K562 (cell line): ENCODE results near the gene RAE1. TPM values are rescaled to one million over a fixed set of nuclear protein-coding genes. Genes with fewer than 3 reads are reported as not detected.
A peak's percentile ranks its signal among the peaks of the same experiment; 100 is the strongest.

Experiments
- DIDO1 ChIP-seq: fragments of 450-650 bp; IDR thresholded peaks from 2 replicates; pipeline ENCODE4 v1.6.1; 2016; ENCODE audit warnings: low read depth, missing biosample characterization, missing genetic modification characterization
- EHMT2 ChIP-seq: fragments of 450-650 bp; IDR thresholded peaks from 2 replicates; pipeline ENCODE4 v1.6.1; 2018; ENCODE audit warnings: antibody characterized with exemption
- ELF4 ChIP-seq: fragments of 450-650 bp; formaldehyde crosslinking; IDR thresholded peaks from 2 replicates; pipeline ENCODE4 v1.4.0; 2022; ENCODE audit warnings: missing genetic modification characterization
- EZH2 ChIP-seq: IDR thresholded peaks from 2 replicates; pipeline ENCODE4 v1.6.1; 2012; ENCODE audit warnings: low read depth, mild to moderate bottlenecking, inconsistent platforms, low read length, borderline replicate concordance
- NUFIP1 ChIP-seq: fragments of 450-650 bp; IDR thresholded peaks from 2 replicates; pipeline ENCODE4 v1.6.1; 2018; ENCODE audit not compliant: partially characterized antibody
- SPI1 ChIP-seq: IDR thresholded peaks from 2 replicates; pipeline ENCODE4 v1.6.1; 2011; ENCODE audit warnings: low read depth, low read length, control low read depth, borderline replicate concordance
- SRSF3 ChIP-seq: fragments of 200-400 bp; formaldehyde crosslinking; IDR thresholded peaks from 2 replicates; pipeline ENCODE4 v1.6.1; 2016; ENCODE audit warnings: mild to moderate bottlenecking, low read length, moderate library complexity; ENCODE audit not compliant: insufficient read depth
- SUPT5H ChIP-seq: fragments of 450-650 bp; IDR thresholded peaks from 2 replicates; pipeline ENCODE4 v1.6.1; 2016
- TAF9B ChIP-seq: fragments of 450-650 bp; IDR thresholded peaks from 2 replicates; pipeline ENCODE4 v1.6.1; 2018; ENCODE audit warnings: mild to moderate bottlenecking; ENCODE audit not compliant: partially characterized antibody
- ZBTB8A ChIP-seq: fragments of 450-650 bp; IDR thresholded peaks from 2 replicates; pipeline ENCODE4 v1.6.1; 2018; ENCODE audit warnings: mild to moderate bottlenecking, moderate library complexity; ENCODE audit not compliant: partially characterized antibody
- ZNF174 ChIP-seq: fragments of 250-450 bp; sonication (Bioruptor Pico); IDR thresholded peaks from 2 replicates; pipeline ENCODE4 v1.4.0; 2020; ENCODE audit warnings: mild to moderate bottlenecking
- ZNF316 ChIP-seq: fragments of 450-650 bp; IDR thresholded peaks from 2 replicates; pipeline ENCODE4 v1.6.1; 2016
- ZNF696 ChIP-seq: fragments of 250-450 bp; sonication (Bioruptor Pico); conservative IDR thresholded peaks from 2 replicates; pipeline ENCODE4 v1.4.0; 2020; ENCODE audit warnings: mild to moderate bottlenecking, moderate library complexity
- polyA plus RNA-seq, 8 experiments: library from polyadenylated mRNA; depleted of rRNA in 4 of 8; stranded (reverse) in 5 of 8; unstranded in 3 of 8; fragments of >200 nt; fragmentation: Nextera tagmentation in 2 of 8; fragmentation: Illumina TruSeq in 1 of 8; extraction: Ambion mirVana in 2 of 8; extraction: Trizol in 1 of 8; gene quantifications; 2 replicates each; pipeline versions ENCODE4 v1.2.1 to v1.2.3, GENCODE V29; 2011 to 2014; ENCODE audit warnings: inconsistent platforms in 1 of 8, missing spikeins in 1 of 8
- total RNA-seq, 7 experiments: library from RNA; depleted of rRNA in 6 of 7; stranded (reverse); fragments of >200 nt in 6 of 7; fragmentation: Illumina TruSeq in 2 of 7; extraction: Trizol in 2 of 7; gene quantifications; 2 replicates each; pipeline versions ENCODE4 v1.2.1 to v1.2.3, GENCODE V29; 2011 to 2021; ENCODE audit warnings: low replicate concordance in 1 of 7
- TF ChIP-seq, protein P1 (sequence below): fragments of 250-450 bp; sonication (Bioruptor Pico); IDR thresholded peaks from 2 replicates; pipeline ENCODE4 v1.8.0; 2022; ENCODE audit warnings: moderate library complexity, mild to moderate bottlenecking, inconsistent platforms
- TF ChIP-seq, protein P2 (sequence below): sonication (generic); formaldehyde crosslinking; IDR thresholded peaks from 2 replicates; pipeline ENCODE4 v1.8.0; 2022; ENCODE audit warnings: missing genetic modification reagents, mild to moderate bottlenecking, moderate library complexity, borderline replicate concordance
- TF ChIP-seq, protein P3 (sequence below): sonication (generic); formaldehyde crosslinking; IDR thresholded peaks from 2 replicates; pipeline ENCODE4 v1.8.1; 2023; ENCODE audit warnings: missing genetic modification reagents, mild to moderate bottlenecking, borderline replicate concordance
- TF ChIP-seq, protein P4 (sequence below): sonication (generic); formaldehyde crosslinking; IDR thresholded peaks from 2 replicates; pipeline ENCODE4 v1.8.1; 2022; ENCODE audit warnings: missing genetic modification reagents

The RAE1 gene
- total and polyA plus RNA-seq, 9 of the 15 experiments (the other 6 are each of a cell fraction or from before 2014, with no cell fraction given) = 33.7 to 248 (median 77.7) TPM

DNA sequence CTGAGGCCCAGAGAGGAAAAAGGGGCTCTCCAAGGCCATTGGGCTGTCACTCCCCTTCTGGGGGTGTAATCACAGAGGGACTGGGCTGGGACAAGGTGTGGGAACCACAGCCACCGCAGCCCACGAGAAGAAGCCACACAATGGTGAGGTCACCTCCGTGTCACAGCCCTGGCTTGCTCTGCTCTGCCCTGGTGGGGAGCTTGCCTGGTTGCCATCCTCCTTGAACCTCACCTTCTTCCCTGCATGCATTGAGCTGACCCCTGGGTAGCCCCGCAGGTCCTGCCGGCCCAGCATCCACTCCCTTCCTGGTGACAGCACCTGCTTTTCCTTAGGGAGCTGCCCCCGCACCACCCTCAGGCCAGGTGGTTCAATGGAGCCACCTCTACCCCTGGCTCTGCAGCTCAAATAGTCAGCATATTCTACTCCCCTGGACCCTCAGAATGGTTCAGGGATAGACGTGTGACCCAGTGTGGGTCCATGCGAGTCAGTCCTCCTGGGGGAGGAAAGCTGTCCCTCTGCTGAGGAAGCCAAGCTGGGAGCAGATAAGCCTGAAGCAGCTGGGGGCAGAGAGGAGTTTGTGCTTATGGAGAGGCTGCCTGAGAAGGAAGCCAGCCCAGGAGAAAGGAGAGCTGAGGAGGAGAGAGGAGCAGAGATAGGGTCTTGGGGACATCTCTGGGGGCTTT is 61.4 kb downstream of the RAE1 start (continued):
- no peak for TF ChIP-seq EZH2
- TF ChIP-seq ZBTB8A = no peak
- no peak for TF ChIP-seq DIDO1
- 0 out of 2 replicates have a peak, but pooled peaks have one; percentile 29 for TF ChIP-seq ZNF316
- no peak for TF ChIP-seq SUPT5H
- TF ChIP-seq, protein P1, sequence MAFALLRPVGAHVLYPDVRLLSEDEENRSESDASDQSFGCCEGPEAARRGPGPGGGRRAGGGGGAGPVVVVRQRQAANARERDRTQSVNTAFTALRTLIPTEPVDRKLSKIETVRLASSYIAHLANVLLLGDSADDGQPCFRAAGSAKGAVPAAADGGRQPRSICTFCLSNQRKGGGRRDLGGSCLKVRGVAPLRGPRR (CRISPR knock-in tag) = no peak
- TF ChIP-seq, protein P2, sequence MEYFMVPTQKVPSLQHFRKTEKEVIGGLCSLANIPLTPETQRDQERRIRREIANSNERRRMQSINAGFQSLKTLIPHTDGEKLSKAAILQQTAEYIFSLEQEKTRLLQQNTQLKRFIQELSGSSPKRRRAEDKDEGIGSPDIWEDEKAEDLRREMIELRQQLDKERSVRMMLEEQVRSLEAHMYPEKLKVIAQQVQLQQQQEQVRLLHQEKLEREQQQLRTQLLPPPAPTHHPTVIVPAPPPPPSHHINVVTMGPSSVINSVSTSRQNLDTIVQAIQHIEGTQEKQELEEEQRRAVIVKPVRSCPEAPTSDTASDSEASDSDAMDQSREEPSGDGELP (CRISPR knock-in tag) = peak; percentile 82
- TF ChIP-seq NUFIP1 = no peak
- TF ChIP-seq SPI1 = peak; percentile 50; the same call in 1 of the 2 replicates
- TF ChIP-seq EHMT2 = no peak
- TF ChIP-seq ELF4 (CRISPR knock-in tag) = no peak
- no peak for TF ChIP-seq ZNF696 (CRISPR knock-in tag)
- no peak for TF ChIP-seq SRSF3
- TF ChIP-seq, protein P3, sequence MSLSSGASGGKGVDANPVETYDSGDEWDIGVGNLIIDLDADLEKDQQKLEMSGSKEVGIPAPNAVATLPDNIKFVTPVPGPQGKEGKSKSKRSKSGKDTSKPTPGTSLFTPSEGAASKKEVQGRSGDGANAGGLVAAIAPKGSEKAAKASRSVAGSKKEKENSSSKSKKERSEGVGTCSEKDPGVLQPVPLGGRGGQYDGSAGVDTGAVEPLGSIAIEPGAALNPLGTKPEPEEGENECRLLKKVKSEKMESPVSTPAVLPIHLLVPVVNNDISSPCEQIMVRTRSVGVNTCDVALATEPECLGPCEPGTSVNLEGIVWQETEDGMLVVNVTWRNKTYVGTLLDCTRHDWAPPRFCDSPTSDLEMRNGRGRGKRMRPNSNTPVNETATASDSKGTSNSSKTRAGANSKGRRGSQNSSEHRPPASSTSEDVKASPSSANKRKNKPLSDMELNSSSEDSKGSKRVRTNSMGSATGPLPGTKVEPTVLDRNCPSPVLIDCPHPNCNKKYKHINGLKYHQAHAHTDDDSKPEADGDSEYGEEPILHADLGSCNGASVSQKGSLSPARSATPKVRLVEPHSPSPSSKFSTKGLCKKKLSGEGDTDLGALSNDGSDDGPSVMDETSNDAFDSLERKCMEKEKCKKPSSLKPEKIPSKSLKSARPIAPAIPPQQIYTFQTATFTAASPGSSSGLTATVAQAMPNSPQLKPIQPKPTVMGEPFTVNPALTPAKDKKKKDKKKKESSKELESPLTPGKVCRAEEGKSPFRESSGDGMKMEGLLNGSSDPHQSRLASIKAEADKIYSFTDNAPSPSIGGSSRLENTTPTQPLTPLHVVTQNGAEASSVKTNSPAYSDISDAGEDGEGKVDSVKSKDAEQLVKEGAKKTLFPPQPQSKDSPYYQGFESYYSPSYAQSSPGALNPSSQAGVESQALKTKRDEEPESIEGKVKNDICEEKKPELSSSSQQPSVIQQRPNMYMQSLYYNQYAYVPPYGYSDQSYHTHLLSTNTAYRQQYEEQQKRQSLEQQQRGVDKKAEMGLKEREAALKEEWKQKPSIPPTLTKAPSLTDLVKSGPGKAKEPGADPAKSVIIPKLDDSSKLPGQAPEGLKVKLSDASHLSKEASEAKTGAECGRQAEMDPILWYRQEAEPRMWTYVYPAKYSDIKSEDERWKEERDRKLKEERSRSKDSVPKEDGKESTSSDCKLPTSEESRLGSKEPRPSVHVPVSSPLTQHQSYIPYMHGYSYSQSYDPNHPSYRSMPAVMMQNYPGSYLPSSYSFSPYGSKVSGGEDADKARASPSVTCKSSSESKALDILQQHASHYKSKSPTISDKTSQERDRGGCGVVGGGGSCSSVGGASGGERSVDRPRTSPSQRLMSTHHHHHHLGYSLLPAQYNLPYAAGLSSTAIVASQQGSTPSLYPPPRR (CRISPR knock-in tag) = no peak
- TF ChIP-seq ZNF174 (CRISPR knock-in tag) = no peak
- TF ChIP-seq, protein P4, sequence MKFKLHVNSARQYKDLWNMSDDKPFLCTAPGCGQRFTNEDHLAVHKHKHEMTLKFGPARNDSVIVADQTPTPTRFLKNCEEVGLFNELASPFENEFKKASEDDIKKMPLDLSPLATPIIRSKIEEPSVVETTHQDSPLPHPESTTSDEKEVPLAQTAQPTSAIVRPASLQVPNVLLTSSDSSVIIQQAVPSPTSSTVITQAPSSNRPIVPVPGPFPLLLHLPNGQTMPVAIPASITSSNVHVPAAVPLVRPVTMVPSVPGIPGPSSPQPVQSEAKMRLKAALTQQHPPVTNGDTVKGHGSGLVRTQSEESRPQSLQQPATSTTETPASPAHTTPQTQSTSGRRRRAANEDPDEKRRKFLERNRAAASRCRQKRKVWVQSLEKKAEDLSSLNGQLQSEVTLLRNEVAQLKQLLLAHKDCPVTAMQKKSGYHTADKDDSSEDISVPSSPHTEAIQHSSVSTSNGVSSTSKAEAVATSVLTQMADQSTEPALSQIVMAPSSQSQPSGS (CRISPR knock-in tag) = 0 out of 2 replicates have a peak, but pooled peaks have one; percentile 25
- no peak for TF ChIP-seq TAF9B
